Left lung (tissue), 10 donors: ENCODE measurements around the gene AP2A2. TPM values are rescaled to one million over a fixed set of nuclear protein-coding genes. Genes with fewer than 3 reads are reported as not detected.

Experiments
- ATAC-seq: fragments of 200-7000 bp; cut with Tn5 transposase; one replicate; pipeline ENCODE4 v1.9.1; 2020; ENCODE audit warnings: moderate library complexity
- DNase-seq, 4 donors: peaks; one replicate each; pipeline ENCODE4 v3.0.0-alpha.2; 2013 to 2020
- H3K27ac ChIP-seq, 2 donors: fragments of 200-600 bp; sonication (generic) in 1 of 2; one replicate each; pipeline versions ENCODE4 v1.5.0 to v1.8.0; 2020 to 2021
- H3K27me3 ChIP-seq, 2 donors: fragments of 200-600 bp; sonication (generic) in 1 of 2; one replicate each; pipeline versions ENCODE4 v1.5.0 to v1.8.0; 2020 to 2021
- H3K36me3 ChIP-seq, 2 donors: fragments of 200-600 bp; sonication (generic) in 1 of 2; one replicate each; pipeline versions ENCODE4 v1.5.0 to v1.8.0; 2020 to 2021
- H3K4me1 ChIP-seq, 2 donors: fragments of 200-600 bp; one replicate each; pipeline ENCODE4 v1.8.0; 2021
- H3K4me3 ChIP-seq, 2 donors: fragments of 200-600 bp; sonication (generic) in 1 of 2; one replicate each; pipeline versions ENCODE4 v1.5.0 to v1.8.0; 2020 to 2021; ENCODE audit warnings: mild to moderate bottlenecking in 1 of 2
- H3K9me3 ChIP-seq, 2 donors: fragments of 200-600 bp; sonication (generic) in 1 of 2; one replicate each; pipeline versions ENCODE4 v1.5.0 to v1.8.0; 2020 to 2021
- CTCF ChIP-seq, 2 donors: fragments of 200-600 bp; sonication (generic) in 1 of 2; IDR thresholded peaks; one replicate each; pipeline versions ENCODE4 v1.5.0 to v1.8.0; 2021; ENCODE audit warnings: antibody characterized with exemption in 2 of 2
- intact Hi-C, 2 donors: fragments of 100-400 bp; cut with DNase I; formaldehyde crosslinking; loops; one replicate each; pipeline versions ENCODE4 v1.11.2 to v1.14.2; 2022
- polyA plus RNA-seq, 6 donors: library from polyadenylated mRNA; unstranded; fragments of 120-200 nt; gene quantifications; one replicate each; pipeline ENCODE4 v1.2.1, GENCODE V29; 2013; ENCODE audit not compliant: insufficient read length in 6 of 6
- total RNA-seq, 2 donors: library from RNA; stranded (reverse); fragmentation: NEBNext Ultra II Directional; extraction: Animal tissue kit (Norgen Biotek cat#: 25700); gene quantifications; one replicate each; pipeline ENCODE4 v1.2.1, GENCODE V29; 2021
- donor health status: DM: no; HTN: yes; CAD: no.
- donor health status: DM: no; HTN: no; CAD: no.

The AP2A2 gene
- total and polyA plus RNA-seq, 8 donors: 77.0 to 98.4 (median 83.0) TPM

DNA sequence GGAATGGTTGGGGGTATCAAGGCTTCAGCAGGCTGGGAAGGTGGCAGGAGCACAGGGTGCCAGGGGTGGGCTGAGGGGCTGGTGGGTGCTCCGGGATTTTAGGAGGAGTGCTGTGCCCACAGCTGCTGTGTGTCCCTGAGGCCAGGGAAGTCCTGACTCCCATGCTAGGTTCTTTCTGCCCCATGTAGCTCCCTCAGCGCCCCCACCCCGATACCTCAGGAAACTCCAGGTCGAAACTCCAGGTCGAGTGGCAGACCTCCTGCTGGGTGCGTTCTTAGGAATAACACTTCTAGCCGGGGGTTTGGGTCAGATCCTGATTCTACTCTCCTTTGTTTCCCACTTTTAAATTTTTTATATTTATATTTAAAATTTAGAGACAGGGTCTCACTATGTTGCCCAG, 8.3 kb downstream of the AP2A2 start:
- Histone ChIP-seq H3K4me1 (peaks cover 51 to 90% of the 10 kb centered on the region in 2 donors), H3K27ac (peak overlapping the region; percentile 60 to 82), H3K36me3 (peaks cover 0 to 7% of the 10 kb centered on the region in 2 donors), H3K9me3 (no peaks in the 10 kb centered on the region), H3K27me3 (no peaks in the 10 kb centered on the region), H3K4me3 (no peak overlapping the region)
- intact Hi-C loops: no loop called here
- DNase-seq (no peak), ATAC-seq (no peak)
- TF ChIP-seq CTCF (IDR thresholded peaks at IDR 0.05): no peak

GRCh38 chr11:934527-934926, 8.9 kb downstream of the AP2A2 start:
- DNase-seq (no peak), ATAC-seq (no peak)
- Histone ChIP-seq H3K9me3 (no peaks in the 10 kb centered on the region), H3K27me3 (no peaks in the 10 kb centered on the region), H3K27ac (peak overlapping the region; percentile 60 to 82), H3K4me3 (no peak overlapping the region), H3K36me3 (peaks cover 0 to under 1% of the 10 kb centered on the region in 2 donors), H3K4me1 (peaks cover 48 to 84% of the 10 kb centered on the region in 2 donors)
- no peak for TF ChIP-seq CTCF (IDR thresholded peaks at IDR 0.05)
- intact Hi-C loops: no loop called here

DNA sequence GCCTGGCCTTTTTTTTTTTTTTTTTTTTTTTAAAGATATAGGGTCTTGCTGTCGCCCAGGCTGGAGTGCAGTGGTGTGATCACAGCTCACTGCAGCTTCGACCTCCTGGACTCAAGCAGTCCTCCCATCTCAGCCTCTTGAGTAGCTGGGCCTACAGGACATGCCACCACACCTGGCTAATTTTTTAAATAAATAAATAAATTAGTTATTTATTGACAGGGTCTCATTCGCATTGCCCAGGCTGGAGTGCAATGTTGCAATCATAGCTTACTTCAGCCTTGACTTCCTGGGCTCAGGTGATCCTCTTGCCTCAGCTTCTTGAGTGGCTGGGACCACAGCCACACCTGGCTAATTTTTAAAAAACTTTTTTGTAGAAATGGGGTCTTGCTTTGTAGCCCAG, 10.5 kb downstream of the AP2A2 start:
- H3K4me3 ChIP-seq: no peak overlapping the region
- H3K9me3 ChIP-seq: no peaks in the 10 kb centered on the region
- no peak for TF ChIP-seq CTCF (IDR thresholded peaks at IDR 0.05)
- intact Hi-C loops: no loop called here
- peak overlapping the region; percentile 42 to 58 for H3K27ac ChIP-seq
- DNase-seq (no peak), ATAC-seq (peak; percentile 67)
- no peaks in the 10 kb centered on the region for H3K27me3 ChIP-seq
- no peaks in the 10 kb centered on the region for H3K36me3 ChIP-seq
- peaks cover 45 to 82% of the 10 kb centered on the region in 2 donors for H3K4me1 ChIP-seq

DNA sequence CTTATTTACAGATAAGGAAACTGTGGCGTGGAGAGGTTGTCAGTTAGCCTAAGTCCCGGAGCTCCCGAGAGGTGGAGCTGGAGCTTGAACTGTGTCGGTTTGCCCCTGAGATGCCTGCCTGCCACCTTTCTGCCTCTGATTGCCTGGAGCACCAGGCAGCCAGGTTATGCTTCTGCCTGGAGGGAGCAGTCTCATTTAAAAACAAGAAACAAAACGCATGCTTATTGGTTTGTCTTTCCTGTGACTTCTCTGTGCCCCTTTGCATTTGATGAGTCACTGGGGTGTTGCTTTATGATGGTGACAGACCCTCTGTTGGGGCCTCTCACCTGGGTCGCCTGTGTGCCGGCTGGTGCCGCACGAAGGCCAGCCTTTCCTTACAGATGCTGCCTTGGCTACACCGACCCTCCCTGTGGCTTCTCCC, 12.2 kb downstream of the AP2A2 start:
- intact Hi-C loops: no loop called here
- Histone ChIP-seq H3K36me3 (no peaks in the 10 kb centered on the region), H3K27me3 (no peaks in the 10 kb centered on the region), H3K4me1 (peaks cover 32 to 82% of the 10 kb centered on the region in 2 donors), H3K27ac (no peak overlapping the region), H3K9me3 (no peaks in the 10 kb centered on the region), H3K4me3 (no peak overlapping the region)
- ATAC-seq (no peak), DNase-seq (no peak)
- TF ChIP-seq CTCF (IDR thresholded peaks at IDR 0.05): no peak

GRCh38 chr11:940496-941135, 14.9 kb downstream of the AP2A2 start:
- intact Hi-C loops: no loop called here
- Histone ChIP-seq H3K27ac (peak overlapping the region in 1 of 2 donors; percentile 6), H3K27me3 (no peaks in the 10 kb centered on the region), H3K4me3 (no peak overlapping the region), H3K36me3 (peaks cover 0 to 9% of the 10 kb centered on the region in 2 donors), H3K4me1 (peaks cover 19 to 75% of the 10 kb centered on the region in 2 donors), H3K9me3 (no peaks in the 10 kb centered on the region)
- no peak for TF ChIP-seq CTCF (IDR thresholded peaks at IDR 0.05)
- peak; percentile 47 for ATAC-seq
- DNase-seq: no peak
